Measurements from ENCODE around the gene RC3H2. TPM values are rescaled to one million over a fixed set of nuclear protein-coding genes. Genes with fewer than 3 reads are reported as not detected.

The RC3H2 gene
- total RNA-seq, 1 donor = 52.5 TPM

- Histone ChIP-seq H3K4me3 (ENCODE audit: insufficient read depth, low read length) (no peak overlapping the region), H4K20me1 (ENCODE audit: insufficient read depth, low read length) (no peaks in the 10 kb centered on the region), H3K27ac (ENCODE audit: low read depth, low read length) (no peak overlapping the region), H3K9me3 (ENCODE audit: low read depth, low read length) (no peaks in the 10 kb centered on the region), H3K36me3 (ENCODE audit: insufficient read depth, low read length) (no peaks in the 10 kb centered on the region), H3K27me3 (ENCODE audit: insufficient read depth, low read length) (no peaks in the 10 kb centered on the region), H3K79me2 (ENCODE audit: insufficient read depth, low read length) (no peaks in the 10 kb centered on the region), H2AFZ (ENCODE audit: low read length) (no peak overlapping the region), H3K4me2 (ENCODE audit: insufficient read depth, low read length) (no peak overlapping the region), H3K4me1 (ENCODE audit: insufficient read depth, low read length) (no peaks in the 10 kb centered on the region)
- no peak for TF ChIP-seq CTCF (IDR thresholded peaks at IDR 0.05; ENCODE audit: extremely low read depth, low read depth, low read length)
- no peak for DNase-seq (ENCODE audit: insufficient read length, low spot score, missing footprints)
Observed at GRCh38 chr9:122797316-122798063, 107.7 kb downstream of the RC3H2 start.

Small RNAs within 50 kb of the gene (small RNA-seq; reads per million reads assigned to genes)
- gene RNY1P15 (not detected), gene SNORD90 (125 reads per million, percentile 97 among the genes with 10 or more reads in this experiment)

Other genes starting within 250 kb of the RC3H2 start
- gene OR1B1, start 247.7 kb downstream of the RC3H2 start, total RNA-seq = not detected in 2 replicates
- gene OR1L1, start 243.6 kb downstream of the RC3H2 start, total RNA-seq = not detected in 2 replicates
- gene OR1L3, start 230.2 kb downstream of the RC3H2 start, total RNA-seq = not detected in 2 replicates
- not detected in 2 replicates for gene OR1L4, start 181.4 kb downstream of the RC3H2 start, total RNA-seq
- gene OR1L6, start 163.1 kb downstream of the RC3H2 start, total RNA-seq = not detected in 2 replicates
- gene OR5C1, start 116.4 kb downstream of the RC3H2 start, total RNA-seq = not detected in 2 replicates
- not detected in 2 replicates for gene OR1K1, start 105.2 kb downstream of the RC3H2 start, total RNA-seq
- gene PDCL, start 76.8 kb downstream of the RC3H2 start, total RNA-seq = 31.8 and 37.3 TPM in 2 replicates
- gene ZBTB6, start 8.0 kb upstream of the RC3H2 start, total RNA-seq = 13.8 TPM in 2 replicates
- 5.0 and 5.4 TPM in 2 replicates for gene ZBTB26, start 26.2 kb upstream of the RC3H2 start, total RNA-seq
- 49.2 and 56.9 TPM in 2 replicates for gene RABGAP1, start 35.7 kb upstream of the RC3H2 start, total RNA-seq
- gene GPR21, start 128.3 kb upstream of the RC3H2 start, total RNA-seq = 1.4 and 2.7 TPM in 2 replicates